RWPE2 (cell line): ENCODE data around the gene HIVEP2.

Experiments used
- ATAC-seq: fragments of 200-7000 bp; cut with Tn5 transposase; 3 replicates; pipeline ENCODE4 v1.9.1; 2021; ENCODE audit warnings: low read depth
- DNase-seq: peaks from one replicate; pipeline ENCODE4 v3.0.0-alpha.2; 2020; ENCODE audit warnings: low spot score
- H3K27ac ChIP-seq: fragments of 450-650 bp; 2 replicates; pipeline ENCODE4 v1.5.1; 2017; ENCODE audit warnings: mild to moderate bottlenecking; ENCODE audit not compliant: poor library complexity, severe bottlenecking
- H3K27me3 ChIP-seq: fragments of 250-450 bp; sonication (Bioruptor Pico); 2 replicates; pipeline ENCODE4 v1.5.1; 2021; ENCODE audit warnings: mild to moderate bottlenecking, moderate library complexity; ENCODE audit not compliant: insufficient read depth, poor library complexity, severe bottlenecking
- H3K36me3 ChIP-seq: fragments of 250-450 bp; sonication (Bioruptor Pico); 2 replicates; pipeline ENCODE4 v1.5.1; 2020; ENCODE audit warnings: low read depth, mild to moderate bottlenecking, moderate library complexity
- H3K4me1 ChIP-seq: fragments of 250-450 bp; sonication (Bioruptor Pico); 2 replicates; pipeline ENCODE4 v1.5.1; 2021; ENCODE audit warnings: mild to moderate bottlenecking, moderate library complexity; ENCODE audit not compliant: insufficient read depth, poor library complexity, severe bottlenecking
- H3K4me3 ChIP-seq: fragments of 250-450 bp; sonication (Bioruptor Pico); 2 replicates; pipeline ENCODE4 v1.5.1; 2021; ENCODE audit warnings: mild to moderate bottlenecking, moderate library complexity; ENCODE audit not compliant: severe bottlenecking
- H3K9me3 ChIP-seq: fragments of 250-450 bp; sonication (Bioruptor Pico); 2 replicates; pipeline ENCODE4 v1.5.1; 2021; ENCODE audit warnings: mild to moderate bottlenecking, moderate library complexity; ENCODE audit not compliant: severe bottlenecking
- CTCF ChIP-seq: fragments of 450-650 bp; IDR thresholded peaks from one replicate; pipeline ENCODE4 v1.5.1; 2017; ENCODE audit warnings: mild to moderate bottlenecking, moderate library complexity; ENCODE audit not compliant: poor library complexity, severe bottlenecking

Gene HIVEP2

GRCh38 chr6:142898927-142899895 is 45.8 kb downstream of the HIVEP2 start:
- ATAC-seq (no peak), DNase-seq (no peak)
- no peaks in the 10 kb centered on the region for H3K9me3 ChIP-seq
- H3K4me1 ChIP-seq, result peaks cover 22% of the 10 kb centered on the region
- H3K27ac ChIP-seq, result no peak overlapping the region
- no peaks in the 10 kb centered on the region for H3K27me3 ChIP-seq
- no peak for TF ChIP-seq CTCF
- H3K36me3 ChIP-seq, result peaks cover 8% of the 10 kb centered on the region
- H3K4me3 ChIP-seq, result no peak overlapping the region

- ATAC-seq (no peak), DNase-seq (no peak)
- Histone ChIP-seq H3K27ac (no peak overlapping the region), H3K36me3 (peaks cover 8% of the 10 kb centered on the region; the same call in 1 of the 2 replicates), H3K27me3 (no peaks in the 10 kb centered on the region), H3K4me1 (peaks cover 22% of the 10 kb centered on the region), H3K4me3 (no peak overlapping the region), H3K9me3 (no peaks in the 10 kb centered on the region)
- TF ChIP-seq CTCF, result no peak
Observed at GRCh38 chr6:142897659-142898058, 47.3 kb downstream of the HIVEP2 start.

- Histone ChIP-seq H3K4me3 (no peak overlapping the region), H3K27me3 (no peaks in the 10 kb centered on the region), H3K27ac (no peak overlapping the region), H3K9me3 (no peaks in the 10 kb centered on the region), H3K4me1 (peaks cover 20% of the 10 kb centered on the region), H3K36me3 (peaks cover 7% of the 10 kb centered on the region; the same call in 1 of the 2 replicates)
- DNase-seq (no peak), ATAC-seq (no peak)
- TF ChIP-seq CTCF, result no peak
Observed at GRCh38 chr6:142896732-142897131, 48.2 kb downstream of the HIVEP2 start.

- H3K4me1 ChIP-seq, result peaks cover 21% of the 10 kb centered on the region
- H3K4me3 ChIP-seq, result no peak overlapping the region
- no peak for DNase-seq
- no peaks in the 10 kb centered on the region for H3K9me3 ChIP-seq
- peak; percentile 80 for ATAC-seq
- no peaks in the 10 kb centered on the region for H3K27me3 ChIP-seq
- no peaks in the 10 kb centered on the region for H3K36me3 ChIP-seq
- no peak for TF ChIP-seq CTCF
- H3K27ac ChIP-seq, result no peak overlapping the region
Observed at GRCh38 chr6:142893088-142893487, 51.9 kb downstream of the HIVEP2 start.
